Smooth muscle cell (in vitro differentiated cells): ENCODE data around the gene CDC42EP2. TPM values are rescaled to one million over a fixed set of nuclear protein-coding genes. Genes with fewer than 3 reads are reported as not detected.
"Not testable (repeated sequence)": the region's sequence is repeated elsewhere in the genome, so short reads cannot be mapped to it uniquely, and the experiment has no call there.

ENCODE experiments used
- DNase-seq: peaks from one replicate; lab custom pipeline; 2025; ENCODE audit not compliant: unreplicated experiment; lab: John Stamatoyannopoulos, UW
- H2AFZ ChIP-seq: fragments of 200-600 bp; sonication (generic); 2 replicates; pipeline ENCODE4 v1.6.0; 2016; ENCODE audit warnings: antibody characterized with exemption, low read depth, mild to moderate bottlenecking
- H3F3A ChIP-seq: fragments of 200-600 bp; sonication (generic); 2 replicates; pipeline ENCODE4 v1.6.0; 2017; ENCODE audit warnings: antibody characterized with exemption, low read depth
- H3K27ac ChIP-seq: fragments of 200-600 bp; sonication (generic); 2 replicates; pipeline ENCODE4 v1.5.1; 2016; ENCODE audit warnings: low read depth, mild to moderate bottlenecking
- H3K27me3 ChIP-seq: fragments of 200-600 bp; sonication (generic); 2 replicates; pipeline ENCODE4 v1.6.1; 2016; ENCODE audit warnings: low read depth, mild to moderate bottlenecking
- H3K36me3 ChIP-seq: fragments of 200-600 bp; sonication (generic); 2 replicates; pipeline ENCODE4 v1.5.1; 2016; ENCODE audit warnings: low read depth
- H3K4me1 ChIP-seq: fragments of 200-600 bp; sonication (generic); 2 replicates; pipeline ENCODE4 v1.5.1; 2016; ENCODE audit warnings: low read depth
- H3K4me2 ChIP-seq: fragments of 200-600 bp; sonication (generic); 2 replicates; pipeline ENCODE4 v1.6.0; 2016; ENCODE audit warnings: mild to moderate bottlenecking
- H3K4me3 ChIP-seq: fragments of 200-600 bp; sonication (generic); 2 replicates; pipeline ENCODE4 v1.5.1; 2016; ENCODE audit warnings: mild to moderate bottlenecking
- H3K79me2 ChIP-seq: fragments of 200-600 bp; sonication (generic); 2 replicates; pipeline ENCODE4 v1.6.0; 2016; ENCODE audit warnings: low read depth, mild to moderate bottlenecking
- H3K9ac ChIP-seq: fragments of 200-600 bp; sonication (generic); 2 replicates; pipeline ENCODE4 v1.6.0; 2016; ENCODE audit warnings: low read depth
- H3K9me3 ChIP-seq: fragments of 200-600 bp; sonication (generic); replicated peaks from 2 replicates; pipeline ENCODE4 v1.5.1; 2016; ENCODE audit warnings: low read depth
- H4K20me1 ChIP-seq: fragments of 200-600 bp; sonication (generic); 2 replicates; pipeline ENCODE4 v1.6.0; 2016; ENCODE audit warnings: low read depth
- WGBS: methylation state at CpG from one replicate; pipeline ENCODE4 v1.1.7; 2016; ENCODE audit warnings: low lambda C conversion rate; 5-methylcytosine and 5-hydroxymethylcytosine counted together
- polyA plus RNA-seq: library from polyadenylated mRNA; unstranded; fragments of >200 nt; fragmentation: Nextera tagmentation; extraction: Ambion mirVana; gene quantifications from 2 replicates; pipeline ENCODE4 v1.2.1, GENCODE V29; 2016
- total RNA-seq: library from RNA; depleted of rRNA; stranded (reverse); fragments of >200 nt; gene quantifications from 2 replicates; pipeline ENCODE4 v1.2.3, GENCODE V29; 2014
- TF ChIP-seq, protein P1 (sequence below): fragments of 200-600 bp; sonication (generic); IDR thresholded peaks from 2 replicates; pipeline ENCODE4 v1.5.1; 2017; ENCODE audit warnings: borderline replicate concordance, mild to moderate bottlenecking, antibody characterized with exemption; ENCODE audit not compliant: insufficient read depth, poor library complexity, severe bottlenecking

The CDC42EP2 gene
- total and polyA plus RNA-seq, 2 experiments from 2014 or later: 4.0 to 7.8 TPM

DNA sequence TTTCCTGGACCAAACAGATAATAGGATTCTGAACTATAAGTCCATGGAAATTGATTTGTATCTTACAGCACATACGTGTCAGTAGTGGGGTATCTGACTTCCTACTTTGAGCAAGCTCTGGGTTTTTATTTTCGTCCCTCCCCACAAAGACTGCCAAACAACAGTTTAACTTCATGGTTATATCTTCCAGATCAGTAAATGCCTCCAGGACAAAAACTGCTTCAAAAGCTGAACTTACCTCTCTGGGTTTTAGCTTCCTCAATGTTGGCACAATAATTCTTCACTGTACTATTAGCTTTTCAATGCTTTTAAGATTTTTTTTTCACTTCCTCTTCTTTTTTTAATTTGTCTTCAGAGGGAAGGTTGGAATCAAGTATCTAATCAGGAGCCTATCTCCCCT lies 14.8 kb downstream of the CDC42EP2 start:
- no peak overlapping the region for H2AFZ ChIP-seq
- TF ChIP-seq, protein P1, sequence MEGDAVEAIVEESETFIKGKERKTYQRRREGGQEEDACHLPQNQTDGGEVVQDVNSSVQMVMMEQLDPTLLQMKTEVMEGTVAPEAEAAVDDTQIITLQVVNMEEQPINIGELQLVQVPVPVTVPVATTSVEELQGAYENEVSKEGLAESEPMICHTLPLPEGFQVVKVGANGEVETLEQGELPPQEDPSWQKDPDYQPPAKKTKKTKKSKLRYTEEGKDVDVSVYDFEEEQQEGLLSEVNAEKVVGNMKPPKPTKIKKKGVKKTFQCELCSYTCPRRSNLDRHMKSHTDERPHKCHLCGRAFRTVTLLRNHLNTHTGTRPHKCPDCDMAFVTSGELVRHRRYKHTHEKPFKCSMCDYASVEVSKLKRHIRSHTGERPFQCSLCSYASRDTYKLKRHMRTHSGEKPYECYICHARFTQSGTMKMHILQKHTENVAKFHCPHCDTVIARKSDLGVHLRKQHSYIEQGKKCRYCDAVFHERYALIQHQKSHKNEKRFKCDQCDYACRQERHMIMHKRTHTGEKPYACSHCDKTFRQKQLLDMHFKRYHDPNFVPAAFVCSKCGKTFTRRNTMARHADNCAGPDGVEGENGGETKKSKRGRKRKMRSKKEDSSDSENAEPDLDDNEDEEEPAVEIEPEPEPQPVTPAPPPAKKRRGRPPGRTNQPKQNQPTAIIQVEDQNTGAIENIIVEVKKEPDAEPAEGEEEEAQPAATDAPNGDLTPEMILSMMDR: no peak
- no peaks in the 10 kb centered on the region for H3K27me3 ChIP-seq
- DNase-seq: no peak
- no peaks in the 10 kb centered on the region for H3K36me3 ChIP-seq
- 59% methylated on average over 2 of the region's 2 CpGs for WGBS
- no peak overlapping the region for H3K27ac ChIP-seq
- H3K9ac ChIP-seq: no peak overlapping the region
- H3K4me1 ChIP-seq: no peaks in the 10 kb centered on the region
- H3K4me2 ChIP-seq: peak overlapping the region; percentile 68
- no peaks in the 10 kb centered on the region for H3F3A ChIP-seq
- peaks cover 2% of the 10 kb centered on the region for H4K20me1 ChIP-seq
- peaks cover 7% of the 10 kb centered on the region for H3K79me2 ChIP-seq
- H3K4me3 ChIP-seq: no peak overlapping the region
- H3K9me3 ChIP-seq: no peaks in the 10 kb centered on the region

DNA sequence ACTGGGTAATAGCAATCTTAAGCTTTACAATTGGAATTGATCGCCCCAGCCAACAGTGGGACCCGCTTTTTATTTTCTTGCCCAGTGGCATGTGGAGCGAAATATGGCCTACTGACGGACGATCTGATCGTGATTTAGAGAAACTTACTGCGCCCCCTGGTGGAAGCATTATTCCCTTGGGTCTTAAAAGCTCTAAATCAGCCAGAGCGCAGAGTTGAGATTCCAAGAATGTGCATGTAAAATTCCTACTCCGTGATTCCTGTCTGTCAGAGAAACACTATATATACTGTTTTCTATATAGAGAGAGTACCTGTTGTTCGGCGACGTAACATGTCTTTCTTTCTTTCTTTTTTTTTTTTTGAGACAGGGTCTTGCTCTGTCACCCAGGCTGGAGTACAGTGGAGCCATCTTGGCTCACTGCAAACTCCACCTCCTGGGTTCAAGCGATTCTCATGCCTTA lies 15.3 kb downstream of the CDC42EP2 start:
- TF ChIP-seq, protein P1: peak; percentile 78
- Histone ChIP-seq H3K27ac (no peak overlapping the region), H3K27me3 (no peaks in the 10 kb centered on the region), H3K4me3 (no peak overlapping the region), H3K79me2 (peaks cover 12% of the 10 kb centered on the region), H3K9ac (no peak overlapping the region), H2AFZ (no peak overlapping the region), H3K4me2 (peak overlapping the region; percentile 68), H3K9me3 (no peaks in the 10 kb centered on the region), H3F3A (no peaks in the 10 kb centered on the region), H4K20me1 (peaks cover 7% of the 10 kb centered on the region), H3K4me1 (peaks cover 2% of the 10 kb centered on the region), H3K36me3 (no peaks in the 10 kb centered on the region)
- peak; percentile 31 for DNase-seq
- WGBS: 13% methylated on average over 13 of the region's 13 CpGs

DNA sequence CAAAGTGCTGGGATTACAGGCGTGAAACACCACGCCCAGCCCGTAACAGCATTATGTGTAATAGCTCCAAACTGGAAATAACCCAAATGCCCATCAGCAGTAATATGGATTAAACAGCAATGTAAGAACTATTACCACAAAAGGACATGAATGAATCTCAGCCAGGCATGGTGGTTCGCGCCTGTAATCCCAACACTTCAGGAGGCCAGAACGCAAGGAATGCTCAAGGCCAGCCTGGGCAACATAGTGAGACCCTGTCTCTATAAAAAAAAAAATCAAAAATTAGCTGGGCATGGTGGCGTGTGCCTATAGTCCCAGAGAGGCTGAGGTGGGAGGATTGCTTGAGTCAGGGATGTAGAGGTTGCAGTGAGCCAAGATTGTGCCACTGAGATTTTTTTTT lies 15.9 kb downstream of the CDC42EP2 start:
- Histone ChIP-seq H3K4me3 (no peak overlapping the region), H3K4me1 (peaks cover 8% of the 10 kb centered on the region), H4K20me1 (peaks cover 13% of the 10 kb centered on the region), H3K9ac (no peak overlapping the region), H3K27me3 (no peaks in the 10 kb centered on the region), H3F3A (peaks cover 3% of the 10 kb centered on the region), H3K79me2 (peaks cover 18% of the 10 kb centered on the region), H3K4me2 (no peak overlapping the region), H3K36me3 (no peaks in the 10 kb centered on the region), H2AFZ (no peak overlapping the region), H3K27ac (no peak overlapping the region), H3K9me3 (no peaks in the 10 kb centered on the region)
- DNase-seq: no peak
- 96% methylated on average over 7 of the region's 7 CpGs for WGBS
- TF ChIP-seq, protein P1: no peak

DNA sequence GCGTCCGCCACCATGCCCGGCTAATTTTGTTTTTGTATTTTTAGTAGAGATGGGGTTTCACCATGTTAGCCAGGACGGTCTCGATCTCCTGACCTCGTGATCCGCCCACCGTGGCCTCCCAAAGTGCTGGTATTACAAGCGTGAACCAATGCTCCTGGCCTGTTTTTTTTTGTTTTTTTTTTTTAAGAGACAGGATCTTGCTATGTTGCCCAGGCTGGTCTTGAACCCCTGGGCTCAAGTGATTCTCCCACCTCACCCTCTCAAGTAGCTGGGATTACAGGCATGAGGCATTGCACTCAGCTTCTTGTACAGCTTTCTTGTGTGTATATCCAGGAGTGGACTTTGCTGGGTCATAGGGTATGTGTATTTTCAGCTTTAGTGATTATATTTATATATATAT lies 17.9 kb downstream of the CDC42EP2 start:
- not testable (repeated sequence) for H2AFZ ChIP-seq, H3K27ac ChIP-seq, DNase-seq, H3K4me3 ChIP-seq, H3K9me3 ChIP-seq, H3F3A ChIP-seq, H3K4me2 ChIP-seq, H3K9ac ChIP-seq, H3K27me3 ChIP-seq, H3K36me3 ChIP-seq
- WGBS: 96% methylated on average over 9 of the region's 9 CpGs
- Histone ChIP-seq H3K79me2 (peaks cover 39% of the 10 kb centered on the region), H4K20me1 (peaks cover 32% of the 10 kb centered on the region), H3K4me1 (peaks cover 10% of the 10 kb centered on the region)
